ENCODE data around the gene MYO9B. TPM values are rescaled to one million over a fixed set of nuclear protein-coding genes. Genes with fewer than 3 reads are reported as not detected.

Gene MYO9B
- total and polyA plus RNA-seq, 9 of the 15 experiments (the other 6 are each of a cell fraction or from before 2014, with no cell fraction given), result 2.4 to 77.6 (median 23.0) TPM

DNA sequence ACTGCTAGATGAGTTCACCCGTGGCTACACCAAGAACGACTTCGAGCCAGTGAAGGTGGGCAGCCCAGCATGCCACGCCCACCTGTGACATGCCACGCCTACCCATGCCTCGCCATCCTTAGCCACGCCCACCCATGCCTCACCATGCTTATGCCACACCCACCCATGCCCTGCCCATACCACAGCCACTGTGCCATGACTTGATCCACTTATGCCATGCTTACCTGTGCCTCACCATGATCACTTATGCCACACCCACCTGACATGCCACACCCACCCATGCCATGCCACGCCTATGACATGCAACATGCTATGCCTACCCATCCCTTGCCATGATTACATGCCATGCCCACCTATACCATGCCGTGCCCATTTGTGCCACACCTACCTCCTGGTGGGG lies 126.7 kb downstream of the MYO9B start (continued):
- TF ChIP-seq, protein P1, sequence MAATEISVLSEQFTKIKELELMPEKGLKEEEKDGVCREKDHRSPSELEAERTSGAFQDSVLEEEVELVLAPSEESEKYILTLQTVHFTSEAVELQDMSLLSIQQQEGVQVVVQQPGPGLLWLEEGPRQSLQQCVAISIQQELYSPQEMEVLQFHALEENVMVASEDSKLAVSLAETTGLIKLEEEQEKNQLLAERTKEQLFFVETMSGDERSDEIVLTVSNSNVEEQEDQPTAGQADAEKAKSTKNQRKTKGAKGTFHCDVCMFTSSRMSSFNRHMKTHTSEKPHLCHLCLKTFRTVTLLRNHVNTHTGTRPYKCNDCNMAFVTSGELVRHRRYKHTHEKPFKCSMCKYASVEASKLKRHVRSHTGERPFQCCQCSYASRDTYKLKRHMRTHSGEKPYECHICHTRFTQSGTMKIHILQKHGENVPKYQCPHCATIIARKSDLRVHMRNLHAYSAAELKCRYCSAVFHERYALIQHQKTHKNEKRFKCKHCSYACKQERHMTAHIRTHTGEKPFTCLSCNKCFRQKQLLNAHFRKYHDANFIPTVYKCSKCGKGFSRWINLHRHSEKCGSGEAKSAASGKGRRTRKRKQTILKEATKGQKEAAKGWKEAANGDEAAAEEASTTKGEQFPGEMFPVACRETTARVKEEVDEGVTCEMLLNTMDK (IDR thresholded peaks at IDR 0.05; ENCODE audit: borderline replicate concordance, insufficient read depth, low read depth, low read length, poor library complexity, severe bottlenecking), result no peak
- TF ChIP-seq HDAC1 (IDR thresholded peaks at IDR 0.05) (peak in 1 of 2 experiments; percentile 27; a peak in 1 of 4 replicates), KLF13 (tag; IDR thresholded peaks at IDR 0.05; ENCODE audit: borderline replicate concordance, low read depth) (0 out of 2 replicates have a peak, but pooled peaks have one; percentile 8), EGR1 (conservative IDR thresholded peaks at IDR 0.05) (no peak), POLR2B (IDR thresholded peaks at IDR 0.05; ENCODE audit: low read depth, partially characterized antibody) (peak; percentile 22), POLR2G (IDR thresholded peaks at IDR 0.05; ENCODE audit: low read depth, low read length) (0 out of 2 replicates have a peak, but pooled peaks have one; percentile 14), CAMTA2 (CRISPR knock-in tag; conservative IDR thresholded peaks at IDR 0.05) (no peak), BDP1 (IDR thresholded peaks at IDR 0.05; ENCODE audit: insufficient read depth, insufficient read length) (no peak), ZNF583 (CRISPR knock-in tag; IDR thresholded peaks at IDR 0.05) (no peak), ZNF431 (CRISPR knock-in tag; IDR thresholded peaks at IDR 0.05) (no peak), MYNN (IDR thresholded peaks at IDR 0.05) (peak; percentile 21; the same call in 1 of the 2 replicates), MYNN (CRISPR knock-in tag; IDR thresholded peaks at IDR 0.05) (no peak), CBFA2T2 (conservative IDR thresholded peaks at IDR 0.05) (no peak), FOXJ3 (CRISPR knock-in tag; IDR thresholded peaks at IDR 0.05) (no peak), NBN (IDR thresholded peaks at IDR 0.05; ENCODE audit: low read depth) (no peak), TCFL5 (CRISPR knock-in tag; conservative IDR thresholded peaks at IDR 0.05) (no peak), HDAC2 (IDR thresholded peaks at IDR 0.05) (no peak), ZFP30 (CRISPR knock-in tag; IDR thresholded peaks at IDR 0.05; ENCODE audit: borderline replicate concordance) (no peak)
- TF ChIP-seq, protein P2, sequence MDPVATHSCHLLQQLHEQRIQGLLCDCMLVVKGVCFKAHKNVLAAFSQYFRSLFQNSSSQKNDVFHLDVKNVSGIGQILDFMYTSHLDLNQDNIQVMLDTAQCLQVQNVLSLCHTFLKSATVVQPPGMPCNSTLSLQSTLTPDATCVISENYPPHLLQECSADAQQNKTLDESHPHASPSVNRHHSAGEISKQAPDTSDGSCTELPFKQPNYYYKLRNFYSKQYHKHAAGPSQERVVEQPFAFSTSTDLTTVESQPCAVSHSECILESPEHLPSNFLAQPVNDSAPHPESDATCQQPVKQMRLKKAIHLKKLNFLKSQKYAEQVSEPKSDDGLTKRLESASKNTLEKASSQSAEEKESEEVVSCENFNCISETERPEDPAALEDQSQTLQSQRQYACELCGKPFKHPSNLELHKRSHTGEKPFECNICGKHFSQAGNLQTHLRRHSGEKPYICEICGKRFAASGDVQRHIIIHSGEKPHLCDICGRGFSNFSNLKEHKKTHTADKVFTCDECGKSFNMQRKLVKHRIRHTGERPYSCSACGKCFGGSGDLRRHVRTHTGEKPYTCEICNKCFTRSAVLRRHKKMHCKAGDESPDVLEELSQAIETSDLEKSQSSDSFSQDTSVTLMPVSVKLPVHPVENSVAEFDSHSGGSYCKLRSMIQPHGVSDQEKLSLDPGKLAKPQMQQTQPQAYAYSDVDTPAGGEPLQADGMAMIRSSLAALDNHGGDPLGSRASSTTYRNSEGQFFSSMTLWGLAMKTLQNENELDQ (CRISPR knock-in tag; IDR thresholded peaks at IDR 0.05; ENCODE audit: borderline replicate concordance), result no peak
